Vagina (tissue), 2 donors: ENCODE measurements around the gene TRDMT1. TPM values are rescaled to one million over a fixed set of nuclear protein-coding genes. Genes with fewer than 3 reads are reported as not detected.

Experiments
- DNase-seq, 2 donors: peaks; one replicate each; pipeline ENCODE4 v3.0.0-alpha.2; 2017; ENCODE audit errors: extremely low spot score in 2 of 2
- H3K27ac ChIP-seq: fragments of 200-600 bp; sonication (generic); one replicate; pipeline ENCODE4 v1.5.1; 2019
- H3K27me3 ChIP-seq: fragments of 200-600 bp; sonication (generic); one replicate; pipeline ENCODE4 v1.5.1; 2019
- H3K36me3 ChIP-seq, 2 donors: fragments of 200-600 bp; sonication (generic); one replicate each; pipeline ENCODE4 v1.5.1; 2017 to 2019
- H3K4me1 ChIP-seq: fragments of 200-600 bp; sonication (generic); one replicate; pipeline ENCODE4 v1.5.1; 2019
- H3K4me3 ChIP-seq, 2 donors: fragments of 200-600 bp; sonication (generic); 1 replicate in 1 of 2; 2 replicates in 1 of 2; pipeline ENCODE4 v1.5.1; 2016 to 2019
- H3K9me3 ChIP-seq: fragments of 200-600 bp; sonication (generic); one replicate; pipeline ENCODE4 v1.5.1; 2019
- CTCF ChIP-seq, 3 experiments: fragments of 450-650 bp in 2 of 3; fragments of 200-600 bp in 1 of 3; sonication (generic) in 1 of 3; IDR thresholded peaks; one replicate each; pipeline ENCODE4 v1.5.1; 2017 to 2019; ENCODE audit warnings: antibody characterized with exemption in 3 of 3, mild to moderate bottlenecking in 2 of 3, moderate library complexity in 2 of 3
- POLR2A ChIP-seq, 2 donors: fragments of 450-650 bp; IDR thresholded peaks; one replicate each; pipeline ENCODE4 v1.6.1; 2017; ENCODE audit warnings: antibody characterized with exemption in 2 of 2, mild to moderate bottlenecking in 2 of 2, moderate library complexity in 2 of 2
- POLR2AphosphoS5 ChIP-seq, 2 donors: sonication (generic); formaldehyde crosslinking; IDR thresholded peaks; one replicate each; pipeline ENCODE4 v1.9.0; 2017; ENCODE audit warnings: antibody characterized with exemption in 2 of 2, mild to moderate bottlenecking in 2 of 2, low read depth in 1 of 2; ENCODE audit not compliant: insufficient read depth in 1 of 2
- intact Hi-C: fragments of 100-400 bp; cut with DNase I; formaldehyde crosslinking; loops from one replicate; pipeline ENCODE4 v1.15.1; 2023
- total RNA-seq: library from RNA; depleted of rRNA; stranded (reverse); fragments of >200 nt; gene quantifications from one replicate; pipeline ENCODE4 v1.2.3, GENCODE V29; 2016

TRDMT1 gene
- total RNA-seq, 1 donor from 2014 or later = 6.1 TPM

GRCh38 chr10:17113889-17114540 lies 87.5 kb downstream of the TRDMT1 start:
- Histone ChIP-seq H3K4me3 (no peak overlapping the region), H3K27me3 (no peaks in the 10 kb centered on the region), H3K36me3 (no peaks in the 10 kb centered on the region), H3K27ac (no peak overlapping the region), H3K9me3 (no peaks in the 10 kb centered on the region), H3K4me1 (no peaks in the 10 kb centered on the region)
- intact Hi-C loops = no loop called here
- TF ChIP-seq POLR2AphosphoS5 (IDR thresholded peaks at IDR 0.05; ENCODE audit: insufficient read depth in 1 of 2, low read depth in 1 of 2) = no peak
- no peak for TF ChIP-seq CTCF (IDR thresholded peaks at IDR 0.05)
- no peak for TF ChIP-seq POLR2A (IDR thresholded peaks at IDR 0.05)
- no peak for DNase-seq

- intact Hi-C loops = no loop called here
- TF ChIP-seq POLR2AphosphoS5 (IDR thresholded peaks at IDR 0.05; ENCODE audit: insufficient read depth in 1 of 2, low read depth in 1 of 2) = no peak
- TF ChIP-seq CTCF (IDR thresholded peaks at IDR 0.05) = no peak
- TF ChIP-seq POLR2A (IDR thresholded peaks at IDR 0.05) = no peak
- H3K27me3 ChIP-seq = no peaks in the 10 kb centered on the region
- no peak overlapping the region for H3K27ac ChIP-seq
- H3K4me3 ChIP-seq = no peak overlapping the region
- DNase-seq = no peak
- no peaks in the 10 kb centered on the region for H3K36me3 ChIP-seq
- no peaks in the 10 kb centered on the region for H3K4me1 ChIP-seq
- H3K9me3 ChIP-seq = no peaks in the 10 kb centered on the region
Measured at GRCh38 chr10:17113346-17113745, 88.1 kb downstream of the TRDMT1 start.

GRCh38 chr10:17112566-17112965 lies 88.9 kb downstream of the TRDMT1 start:
- no peaks in the 10 kb centered on the region for H3K9me3 ChIP-seq
- H3K36me3 ChIP-seq = no peaks in the 10 kb centered on the region
- H3K4me1 ChIP-seq = no peaks in the 10 kb centered on the region
- no peaks in the 10 kb centered on the region for H3K27me3 ChIP-seq
- H3K27ac ChIP-seq = no peak overlapping the region
- DNase-seq = no peak
- TF ChIP-seq POLR2A (IDR thresholded peaks at IDR 0.05) = no peak
- TF ChIP-seq POLR2AphosphoS5 (IDR thresholded peaks at IDR 0.05; ENCODE audit: insufficient read depth in 1 of 2, low read depth in 1 of 2) = no peak
- no peak for TF ChIP-seq CTCF (IDR thresholded peaks at IDR 0.05)
- no peak overlapping the region for H3K4me3 ChIP-seq
- intact Hi-C loops = no loop called here

- Histone ChIP-seq H3K9me3 (no peaks in the 10 kb centered on the region), H3K27ac (no peak overlapping the region), H3K27me3 (no peaks in the 10 kb centered on the region), H3K4me3 (no peak overlapping the region), H3K36me3 (no peaks in the 10 kb centered on the region), H3K4me1 (no peaks in the 10 kb centered on the region)
- intact Hi-C loops = no loop called here
- TF ChIP-seq POLR2A (IDR thresholded peaks at IDR 0.05) (no peak), POLR2AphosphoS5 (IDR thresholded peaks at IDR 0.05; ENCODE audit: insufficient read depth in 1 of 2, low read depth in 1 of 2) (no peak), CTCF (IDR thresholded peaks at IDR 0.05) (no peak)
- DNase-seq = no peak
Measured at GRCh38 chr10:17109475-17110207, 91.8 kb downstream of the TRDMT1 start.

GRCh38 chr10:17109046-17109445 lies 92.4 kb downstream of the TRDMT1 start:
- TF ChIP-seq POLR2A (IDR thresholded peaks at IDR 0.05) = no peak
- TF ChIP-seq POLR2AphosphoS5 (IDR thresholded peaks at IDR 0.05; ENCODE audit: insufficient read depth in 1 of 2, low read depth in 1 of 2) = no peak
- TF ChIP-seq CTCF (IDR thresholded peaks at IDR 0.05) = no peak
- Histone ChIP-seq H3K27me3 (no peaks in the 10 kb centered on the region), H3K4me1 (no peaks in the 10 kb centered on the region)

More at GRCh38 chr10:17109046-17109445, 92.4 kb downstream of the TRDMT1 start:
- Histone ChIP-seq H3K4me3 (no peak overlapping the region), H3K9me3 (no peaks in the 10 kb centered on the region), H3K36me3 (no peaks in the 10 kb centered on the region), H3K27ac (no peak overlapping the region)
- intact Hi-C loops = no loop called here
- no peak for DNase-seq
